ENCODE results near the gene FANCG.

FANCG gene

GRCh38 chr9:35057271-35057620, 22.5 kb downstream of the FANCG start:
- no peak for DNase-seq

GRCh38 chr9:35056571-35057270, 23.0 kb downstream of the FANCG start:
- no peak for DNase-seq

GRCh38 chr9:35054871-35055644, 24.7 kb downstream of the FANCG start:
- no peak for DNase-seq

- no peak for DNase-seq
Measured at GRCh38 chr9:35054185-35054835, 25.4 kb downstream of the FANCG start.

GRCh38 chr9:35051069-35051967, 28.4 kb downstream of the FANCG start:
- DNase-seq: peak; percentile 5

- DNase-seq: no peak
Measured at GRCh38 chr9:35048511-35048910, 31.2 kb downstream of the FANCG start.

- no peak for DNase-seq
Measured at GRCh38 chr9:35044071-35044470, 35.7 kb downstream of the FANCG start.

GRCh38 chr9:35042891-35043545, 36.7 kb downstream of the FANCG start:
- DNase-seq: no peak

- no peak for DNase-seq
Measured at GRCh38 chr9:35042081-35042604, 37.6 kb downstream of the FANCG start.

GRCh38 chr9:35035851-35036701, 43.7 kb downstream of the FANCG start:
- no peak for DNase-seq

- DNase-seq: no peak
Measured at GRCh38 chr9:35033101-35033500, 46.6 kb downstream of the FANCG start.

- DNase-seq: no peak
Measured at GRCh38 chr9:35029852-35030251, 49.9 kb downstream of the FANCG start.

- no peak for DNase-seq
Measured at GRCh38 chr9:35029241-35029640, 50.5 kb downstream of the FANCG start.

GRCh38 chr9:35028341-35028740, 51.4 kb downstream of the FANCG start:
- no peak for DNase-seq

GRCh38 chr9:35027860-35028259, 51.9 kb downstream of the FANCG start:
- no peak for DNase-seq

GRCh38 chr9:35027374-35027773, 52.4 kb downstream of the FANCG start:
- DNase-seq: no peak

GRCh38 chr9:35026671-35027070, 53.1 kb downstream of the FANCG start:
- DNase-seq: no peak

All from NCI-H1092 (cell line).